Skin of body (tissue), 2 donors: ENCODE results near the gene MOCS3. TPM values are rescaled to one million over a fixed set of nuclear protein-coding genes. Genes with fewer than 3 reads are reported as not detected.
A peak's percentile ranks its signal among the peaks of the same experiment; 100 is the strongest.

Experiments used
- DNase-seq: peaks from one replicate; lab custom pipeline; 2025; lab: John Stamatoyannopoulos, UW
- total RNA-seq: library from RNA; depleted of rRNA; stranded (reverse); fragments of >200 nt; gene quantifications from one replicate; pipeline ENCODE4 v1.2.3, GENCODE V29; 2014

Gene MOCS3
- total RNA-seq = 3.6 TPM

- DNase-seq = peak; percentile 94
Observed at GRCh38 chr20:50958615-50959542, at the start of gene MOCS3. TSS of gene MOCS3 (plus strand) at chr20:50958818. CDS start at chr20:50958843, 25 bp downstream.

- no peak for DNase-seq
Observed at GRCh38 chr20:50909413-50909812, 49.2 kb upstream of the MOCS3 start.

GRCh38 chr20:50911030-50911429 lies 47.6 kb upstream of the MOCS3 start:
- DNase-seq = peak; percentile 64

GRCh38 chr20:50911716-50912115 lies 46.9 kb upstream of the MOCS3 start:
- no peak for DNase-seq

GRCh38 chr20:50913690-50914375 lies 44.8 kb upstream of the MOCS3 start:
- DNase-seq = no peak

- DNase-seq = no peak
Observed at GRCh38 chr20:50915424-50915823, 43.2 kb upstream of the MOCS3 start.

- DNase-seq = no peak
Observed at GRCh38 chr20:50916257-50916656, 42.4 kb upstream of the MOCS3 start.

- no peak for DNase-seq
Observed at GRCh38 chr20:50916934-50917333, 41.7 kb upstream of the MOCS3 start.

- no peak for DNase-seq
Observed at GRCh38 chr20:50918403-50918802, 40.2 kb upstream of the MOCS3 start.

GRCh38 chr20:50919567-50919966 lies 39.1 kb upstream of the MOCS3 start:
- DNase-seq = no peak

GRCh38 chr20:50920997-50921396 lies 37.6 kb upstream of the MOCS3 start:
- peak; percentile 33 for DNase-seq

- no peak for DNase-seq
Observed at GRCh38 chr20:50921803-50922501, 36.7 kb upstream of the MOCS3 start.

GRCh38 chr20:50924261-50924920 lies 34.2 kb upstream of the MOCS3 start:
- DNase-seq = no peak

- DNase-seq = no peak
Observed at GRCh38 chr20:50926530-50926929, 32.1 kb upstream of the MOCS3 start.

GRCh38 chr20:50928469-50928868 lies 30.1 kb upstream of the MOCS3 start:
- DNase-seq = no peak

GRCh38 chr20:50929299-50930138 lies 29.1 kb upstream of the MOCS3 start:
- peak; percentile 88 for DNase-seq

- DNase-seq = peak; percentile 13
Observed at GRCh38 chr20:50930139-50930975, 28.3 kb upstream of the MOCS3 start.

GRCh38 chr20:50930976-50931305 lies 27.7 kb upstream of the MOCS3 start:
- peak; percentile 74 for DNase-seq

- DNase-seq = peak; percentile 88
Observed at GRCh38 chr20:50931306-50932015, 27.2 kb upstream of the MOCS3 start, which contains the start of gene ADNP. TSS of gene ADNP (minus strand) at chr20:50931437. CDS start at chr20:50903996, 27,441 bp downstream.
